ENCODE measurements around the gene EML4. TPM values are rescaled to one million over a fixed set of nuclear protein-coding genes. Genes with fewer than 3 reads are reported as not detected.

The EML4 gene
- total and polyA plus RNA-seq, 2 of the 13 experiments (the other 11 are each of a cell fraction or from before 2014, with no cell fraction given) = 243 to 476 TPM

DNA sequence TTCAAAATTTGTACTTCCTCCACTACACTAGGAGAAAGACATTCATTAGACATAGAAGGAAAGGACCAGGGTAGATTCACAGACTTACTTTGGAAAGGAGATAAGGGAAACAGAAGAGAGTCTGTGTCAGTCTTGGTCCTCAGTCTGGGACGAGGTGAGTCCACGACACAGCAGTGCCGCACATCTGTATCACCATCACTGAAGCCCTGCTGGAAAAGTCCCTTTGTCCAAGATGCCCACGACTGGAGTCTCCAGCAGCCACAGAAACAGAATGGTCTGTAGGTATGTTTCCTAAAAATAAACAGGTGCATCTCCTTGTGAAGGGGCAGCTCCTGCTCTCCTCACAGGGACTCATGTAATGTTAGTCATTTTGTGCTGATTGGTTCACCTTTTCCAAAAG lies 164.4 kb downstream of the EML4 start (continued):
- TF ChIP-seq POLR2G (IDR thresholded peaks at IDR 0.05; ENCODE audit: low read depth, low read length) = peak; percentile 51
- no peak for TF ChIP-seq ZNF484 (CRISPR knock-in tag; IDR thresholded peaks at IDR 0.05; ENCODE audit: borderline replicate concordance, low read depth)
- TF ChIP-seq MTF1 (CRISPR knock-in tag; IDR thresholded peaks at IDR 0.05) = no peak
- no peak for TF ChIP-seq ZIK1 (CRISPR knock-in tag; IDR thresholded peaks at IDR 0.05; ENCODE audit: borderline replicate concordance, low read depth)
- no peak for TF ChIP-seq RARA (CRISPR knock-in tag; IDR thresholded peaks at IDR 0.05)
- TF ChIP-seq, protein P1, sequence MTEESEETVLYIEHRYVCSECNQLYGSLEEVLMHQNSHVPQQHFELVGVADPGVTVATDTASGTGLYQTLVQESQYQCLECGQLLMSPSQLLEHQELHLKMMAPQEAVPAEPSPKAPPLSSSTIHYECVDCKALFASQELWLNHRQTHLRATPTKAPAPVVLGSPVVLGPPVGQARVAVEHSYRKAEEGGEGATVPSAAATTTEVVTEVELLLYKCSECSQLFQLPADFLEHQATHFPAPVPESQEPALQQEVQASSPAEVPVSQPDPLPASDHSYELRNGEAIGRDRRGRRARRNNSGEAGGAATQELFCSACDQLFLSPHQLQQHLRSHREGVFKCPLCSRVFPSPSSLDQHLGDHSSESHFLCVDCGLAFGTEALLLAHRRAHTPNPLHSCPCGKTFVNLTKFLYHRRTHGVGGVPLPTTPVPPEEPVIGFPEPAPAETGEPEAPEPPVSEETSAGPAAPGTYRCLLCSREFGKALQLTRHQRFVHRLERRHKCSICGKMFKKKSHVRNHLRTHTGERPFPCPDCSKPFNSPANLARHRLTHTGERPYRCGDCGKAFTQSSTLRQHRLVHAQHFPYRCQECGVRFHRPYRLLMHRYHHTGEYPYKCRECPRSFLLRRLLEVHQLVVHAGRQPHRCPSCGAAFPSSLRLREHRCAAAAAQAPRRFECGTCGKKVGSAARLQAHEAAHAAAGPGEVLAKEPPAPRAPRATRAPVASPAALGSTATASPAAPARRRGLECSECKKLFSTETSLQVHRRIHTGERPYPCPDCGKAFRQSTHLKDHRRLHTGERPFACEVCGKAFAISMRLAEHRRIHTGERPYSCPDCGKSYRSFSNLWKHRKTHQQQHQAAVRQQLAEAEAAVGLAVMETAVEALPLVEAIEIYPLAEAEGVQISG (CRISPR knock-in tag; IDR thresholded peaks at IDR 0.05) = no peak
- TF ChIP-seq THAP9 (CRISPR knock-in tag; IDR thresholded peaks at IDR 0.05; ENCODE audit: borderline replicate concordance) = no peak
- TF ChIP-seq ZFP36 (IDR thresholded peaks at IDR 0.05; ENCODE audit: borderline replicate concordance, low read depth, low read length, partially characterized antibody) = no peak
- TF ChIP-seq ZNF652 (CRISPR knock-in tag; IDR thresholded peaks at IDR 0.05; ENCODE audit: borderline replicate concordance, low read depth) = no peak
- TF ChIP-seq SSRP1 (CRISPR knock-in tag; IDR thresholded peaks at IDR 0.05) = peak; percentile 50; the same call in 1 of the 2 replicates
- no peak for TF ChIP-seq ZNF329 (CRISPR knock-in tag; IDR thresholded peaks at IDR 0.05; ENCODE audit: low read depth)
- no peak for TF ChIP-seq ZNF713 (CRISPR knock-in tag; IDR thresholded peaks at IDR 0.05)
- TF ChIP-seq BRCA1 (CRISPR knock-in tag; IDR thresholded peaks at IDR 0.05) = no peak
- TF ChIP-seq CREB1 (IDR thresholded peaks at IDR 0.05) = no peak
- no peak for TF ChIP-seq CREB1 (CRISPR knock-in tag; IDR thresholded peaks at IDR 0.05)
- TF ChIP-seq, protein P2, sequence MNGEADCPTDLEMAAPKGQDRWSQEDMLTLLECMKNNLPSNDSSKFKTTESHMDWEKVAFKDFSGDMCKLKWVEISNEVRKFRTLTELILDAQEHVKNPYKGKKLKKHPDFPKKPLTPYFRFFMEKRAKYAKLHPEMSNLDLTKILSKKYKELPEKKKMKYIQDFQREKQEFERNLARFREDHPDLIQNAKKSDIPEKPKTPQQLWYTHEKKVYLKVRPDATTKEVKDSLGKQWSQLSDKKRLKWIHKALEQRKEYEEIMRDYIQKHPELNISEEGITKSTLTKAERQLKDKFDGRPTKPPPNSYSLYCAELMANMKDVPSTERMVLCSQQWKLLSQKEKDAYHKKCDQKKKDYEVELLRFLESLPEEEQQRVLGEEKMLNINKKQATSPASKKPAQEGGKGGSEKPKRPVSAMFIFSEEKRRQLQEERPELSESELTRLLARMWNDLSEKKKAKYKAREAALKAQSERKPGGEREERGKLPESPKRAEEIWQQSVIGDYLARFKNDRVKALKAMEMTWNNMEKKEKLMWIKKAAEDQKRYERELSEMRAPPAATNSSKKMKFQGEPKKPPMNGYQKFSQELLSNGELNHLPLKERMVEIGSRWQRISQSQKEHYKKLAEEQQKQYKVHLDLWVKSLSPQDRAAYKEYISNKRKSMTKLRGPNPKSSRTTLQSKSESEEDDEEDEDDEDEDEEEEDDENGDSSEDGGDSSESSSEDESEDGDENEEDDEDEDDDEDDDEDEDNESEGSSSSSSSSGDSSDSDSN (CRISPR knock-in tag; IDR thresholded peaks at IDR 0.05) = no peak
- no peak for TF ChIP-seq ZBTB14 (CRISPR knock-in tag; IDR thresholded peaks at IDR 0.05)
- no peak for TF ChIP-seq ZNF136 (CRISPR knock-in tag; IDR thresholded peaks at IDR 0.05; ENCODE audit: low read depth)
- TF ChIP-seq ZSCAN9 (CRISPR knock-in tag; IDR thresholded peaks at IDR 0.05; ENCODE audit: borderline replicate concordance) = no peak
- no peak for TF ChIP-seq ZEB1 (IDR thresholded peaks at IDR 0.05; ENCODE audit: insufficient replicate concordance, low read depth)
- TF ChIP-seq ZNF10 (CRISPR knock-in tag; IDR thresholded peaks at IDR 0.05; ENCODE audit: borderline replicate concordance, low read depth) = no peak
- no peak for TF ChIP-seq MYC (CRISPR knock-in tag; IDR thresholded peaks at IDR 0.05; ENCODE audit: borderline replicate concordance)
- TF ChIP-seq ZSCAN31 (CRISPR knock-in tag; IDR thresholded peaks at IDR 0.05; ENCODE audit: low read depth) = no peak
- no peak for TF ChIP-seq ZNF547 (CRISPR knock-in tag; IDR thresholded peaks at IDR 0.05)

Data from HepG2 (cell line).